Endothelial cell of umbilical vein (primary cell): ENCODE measurements around the gene TNFAIP1. TPM values are rescaled to one million over a fixed set of nuclear protein-coding genes. Genes with fewer than 3 reads are reported as not detected.
A peak's percentile ranks its signal among the peaks of the same experiment; 100 is the strongest.

ENCODE experiments used
- BruUV-seq: library from RNA; stranded (reverse); fragments of 400-500 nt; replicated peaks from 2 replicates; lab custom pipeline; 2021; lab: Mats Ljungman, UMichigan
- CTCF ChIA-PET: fragments of 300-600, 350-600 bp; sonication (Branson Sonifier 250); formaldehyde crosslinking; loops from one replicate; lab custom pipeline; 2021; ENCODE audit warnings: antibody characterized with exemption, inconsistent platforms; lab: Charles Lee
- POLR2A ChIA-PET: fragments of 300-600, 350-600 bp; sonication (Branson Sonifier 250); formaldehyde crosslinking; loops from one replicate; lab custom pipeline; 2021; ENCODE audit warnings: antibody characterized with exemption, inconsistent platforms; lab: Charles Lee
- DNase-seq: peaks from one replicate; pipeline ENCODE4 v3.0.0-alpha.2; 2011; ENCODE audit warnings: low read depth, low spot score
- FAIRE-seq: peaks from 2 replicates; lab custom pipeline; 2011; peaks lifted over from hg19 to GRCh38; lab: Jason Lieb, UNC
- H2AFZ ChIP-seq: 2 replicates; pipeline ENCODE4 v1.6.0; 2012; ENCODE audit warnings: low read depth, low read length, control low read depth, inconsistent platforms
- H3K27ac ChIP-seq: 2 replicates; pipeline ENCODE4 v1.5.1; 2011; ENCODE audit warnings: low read depth, mild to moderate bottlenecking, control low read depth, low read length, moderate library complexity; ENCODE audit not compliant: insufficient read depth
- H3K27me3 ChIP-seq, 2 experiments: 2 replicates each; pipeline versions ENCODE4 v1.6.0 to v1.6.1; 2011; ENCODE audit warnings: low read length in 2 of 2, mixed read lengths in 1 of 2; ENCODE audit not compliant: control insufficient read depth in 2 of 2, insufficient read depth in 2 of 2
- H3K36me3 ChIP-seq, 2 experiments: 2 replicates in 1 of 2; 3 replicates in 1 of 2; pipeline ENCODE4 v1.5.1; 2011; ENCODE audit warnings: low read length in 2 of 2, mild to moderate bottlenecking in 1 of 2, moderate library complexity in 1 of 2; ENCODE audit not compliant: control insufficient read depth in 2 of 2, insufficient read depth in 2 of 2; ENCODE audit errors: extremely low read depth in 1 of 2
- H3K4me1 ChIP-seq: 3 replicates; pipeline ENCODE4 v1.5.1; 2011; ENCODE audit warnings: mild to moderate bottlenecking, low read length; ENCODE audit not compliant: control insufficient read depth, insufficient read depth; ENCODE audit errors: extremely low read depth
- H3K4me2 ChIP-seq: 2 replicates; pipeline ENCODE4 v1.6.1; 2011; ENCODE audit warnings: low read length, control low read depth, mixed read lengths; ENCODE audit not compliant: insufficient read depth
- H3K4me3 ChIP-seq, 3 experiments: fragments of 200-600 bp in 1 of 3; sonication (generic), shearing (Covaris generic) in 1 of 3; replicated peaks in 1 of 3; 2 replicates each; pipeline ENCODE4 v1.5.1; 2011 to 2016; ENCODE audit warnings: control low read depth in 3 of 3, low read length in 3 of 3, mild to moderate bottlenecking in 2 of 3, inconsistent platforms in 1 of 3, low read depth in 1 of 3, moderate library complexity in 1 of 3; ENCODE audit not compliant: insufficient read depth in 1 of 3
- H3K79me2 ChIP-seq: 2 replicates; pipeline ENCODE4 v1.6.0; 2012; ENCODE audit warnings: low read length, inconsistent platforms; ENCODE audit not compliant: control insufficient read depth, insufficient read depth
- H3K9ac ChIP-seq: replicated peaks from 2 replicates; pipeline ENCODE3; 2011; ENCODE audit warnings: low read length, control low read depth; ENCODE audit not compliant: insufficient read depth; ENCODE audit errors: extremely low read depth
- H3K9me1 ChIP-seq: replicated peaks from 3 replicates; pipeline ENCODE4 v1.6.0; 2011; ENCODE audit warnings: mild to moderate bottlenecking, low read length; ENCODE audit not compliant: control insufficient read depth, insufficient read depth; ENCODE audit errors: extremely low read depth
- H3K9me3 ChIP-seq: replicated peaks from 2 replicates; pipeline ENCODE4 v1.5.1; 2012; ENCODE audit warnings: low read length, inconsistent platforms; ENCODE audit not compliant: control insufficient read depth, insufficient read depth
- H4K20me1 ChIP-seq: replicated peaks from 2 replicates; pipeline ENCODE3; 2011; ENCODE audit warnings: mild to moderate bottlenecking, low read length; ENCODE audit not compliant: control insufficient read depth, insufficient read depth; ENCODE audit errors: extremely low read depth
- EZH2 ChIP-seq: IDR thresholded peaks from 2 replicates; pipeline ENCODE4 v1.6.1; 2012; ENCODE audit warnings: borderline replicate concordance, low read depth, mild to moderate bottlenecking, moderate library complexity, low read length, inconsistent platforms; ENCODE audit not compliant: severe bottlenecking
- GATA2 ChIP-seq: IDR thresholded peaks from 2 replicates; pipeline ENCODE4 v1.7.0; 2011; ENCODE audit warnings: low read depth, mild to moderate bottlenecking, moderate library complexity, mixed read lengths, low read length; ENCODE audit not compliant: insufficient read length, insufficient read depth
- MYC ChIP-seq: IDR thresholded peaks from one replicate; pipeline ENCODE4 v1.6.1; 2011; ENCODE audit warnings: mild to moderate bottlenecking, low read depth, low read length
- POLR2A ChIP-seq: IDR thresholded peaks from 2 replicates; pipeline ENCODE4 v1.6.1; 2012; ENCODE audit warnings: low read depth, mild to moderate bottlenecking, control low read depth, low read length
- POLR2AphosphoS5 ChIP-seq: IDR thresholded peaks from 2 replicates; pipeline ENCODE4 v1.6.1; 2012; ENCODE audit warnings: low read depth, mild to moderate bottlenecking, control low read depth, low read length, moderate library complexity; ENCODE audit not compliant: insufficient read depth
- dilution Hi-C: fragments of 300-500 bp; cut with MboI; formaldehyde crosslinking; loops from one replicate; pipeline ENCODE4 v1.15.0; 2019; ENCODE audit warnings: low sequenced_read_pairs; ENCODE audit not compliant: extremely low pct_ligation_motif_present
- intact Hi-C: fragments of 100-400 bp; cut with micrococcal nuclease; formaldehyde crosslinking; loops from one replicate; pipeline ENCODE4 v1.10.0; 2022
- polyA plus RNA-seq, 4 experiments: library from polyadenylated mRNA; depleted of rRNA in 3 of 4; stranded (reverse) in 3 of 4; unstranded in 1 of 4; fragments of >200 nt; gene quantifications; 2 replicates each; pipeline versions ENCODE4 v1.2.1 to v1.2.3, GENCODE V29; 2011 to 2012; ENCODE audit warnings: missing spikeins in 1 of 4
- total RNA-seq: library from RNA; stranded (reverse); gene quantifications from 2 replicates; pipeline ENCODE4 v1.2.3, GENCODE V29; 2021
- TF ChIP-seq, protein P1 (sequence below), 2 donors: IDR thresholded peaks; 1 replicate in 1 of 2; 2 replicates in 1 of 2; pipeline ENCODE4 v1.5.1; 2011; ENCODE audit warnings: low read length in 2 of 2, mild to moderate bottlenecking in 2 of 2, moderate library complexity in 2 of 2, control low read depth in 1 of 2, inconsistent platforms in 1 of 2, low read depth in 1 of 2; ENCODE audit not compliant: insufficient read depth in 1 of 2; ENCODE audit errors: extremely low read depth in 1 of 2
- TF ChIP-seq, protein P2 (sequence below): IDR thresholded peaks from 2 replicates; pipeline ENCODE4 v1.6.1; 2011; ENCODE audit not compliant: insufficient read depth, insufficient read length

Gene TNFAIP1
- total and polyA plus RNA-seq, 2 donors (not counting 3 experiments of a cell fraction or from before 2014, with no cell fraction given): 85.7 to 89.6 TPM

DNA sequence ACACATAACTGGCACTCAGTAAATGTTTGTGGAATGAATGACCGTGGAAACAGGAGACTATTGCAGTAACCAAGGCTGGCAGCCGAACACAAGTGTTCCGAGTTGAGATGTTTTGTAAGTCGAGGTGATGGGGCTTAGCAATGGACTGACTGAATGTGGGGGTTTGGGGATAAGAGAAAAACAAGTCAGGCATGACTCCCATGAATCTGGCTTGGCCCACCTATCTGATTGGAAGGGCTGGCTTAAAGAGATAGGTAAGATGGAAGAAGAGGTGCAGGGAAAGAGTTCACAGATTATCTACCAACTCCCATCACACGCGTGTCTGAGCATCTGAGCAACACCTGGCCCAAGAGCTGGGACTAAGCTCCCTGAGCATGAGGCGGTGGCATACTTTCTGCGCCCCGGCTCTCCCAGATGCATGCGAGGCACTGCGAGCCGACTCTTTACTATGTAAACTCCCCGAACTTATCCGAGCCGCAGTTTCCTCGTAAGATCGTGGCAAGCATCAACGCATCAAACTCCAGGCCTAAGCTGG lies 828 bp upstream of the TNFAIP1 start:
- H3K9me3 ChIP-seq: no peaks in the 10 kb centered on the region
- DNase-seq: no peak
- H3K27ac ChIP-seq: peak overlapping the region; percentile 69
- TF ChIP-seq GATA2: no peak
- TF ChIP-seq, protein P1, sequence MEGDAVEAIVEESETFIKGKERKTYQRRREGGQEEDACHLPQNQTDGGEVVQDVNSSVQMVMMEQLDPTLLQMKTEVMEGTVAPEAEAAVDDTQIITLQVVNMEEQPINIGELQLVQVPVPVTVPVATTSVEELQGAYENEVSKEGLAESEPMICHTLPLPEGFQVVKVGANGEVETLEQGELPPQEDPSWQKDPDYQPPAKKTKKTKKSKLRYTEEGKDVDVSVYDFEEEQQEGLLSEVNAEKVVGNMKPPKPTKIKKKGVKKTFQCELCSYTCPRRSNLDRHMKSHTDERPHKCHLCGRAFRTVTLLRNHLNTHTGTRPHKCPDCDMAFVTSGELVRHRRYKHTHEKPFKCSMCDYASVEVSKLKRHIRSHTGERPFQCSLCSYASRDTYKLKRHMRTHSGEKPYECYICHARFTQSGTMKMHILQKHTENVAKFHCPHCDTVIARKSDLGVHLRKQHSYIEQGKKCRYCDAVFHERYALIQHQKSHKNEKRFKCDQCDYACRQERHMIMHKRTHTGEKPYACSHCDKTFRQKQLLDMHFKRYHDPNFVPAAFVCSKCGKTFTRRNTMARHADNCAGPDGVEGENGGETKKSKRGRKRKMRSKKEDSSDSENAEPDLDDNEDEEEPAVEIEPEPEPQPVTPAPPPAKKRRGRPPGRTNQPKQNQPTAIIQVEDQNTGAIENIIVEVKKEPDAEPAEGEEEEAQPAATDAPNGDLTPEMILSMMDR (IDR thresholded peaks at IDR 0.05; ENCODE audit: extremely low read depth in 1 of 2, insufficient read depth in 1 of 2, low read depth in 1 of 2, low read length in 2 of 2): no peak
- TF ChIP-seq MYC: no peak
- TF ChIP-seq POLR2A: no peak
- TF ChIP-seq EZH2: no peak
- TF ChIP-seq, protein P2, sequence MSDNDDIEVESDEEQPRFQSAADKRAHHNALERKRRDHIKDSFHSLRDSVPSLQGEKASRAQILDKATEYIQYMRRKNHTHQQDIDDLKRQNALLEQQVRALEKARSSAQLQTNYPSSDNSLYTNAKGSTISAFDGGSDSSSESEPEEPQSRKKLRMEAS: no peak
- no peak for TF ChIP-seq POLR2AphosphoS5
- peak overlapping the region; percentile 84 for H3K9ac ChIP-seq
- no peak for FAIRE-seq
- intact Hi-C loops: loop anchor here (1.0 to 5.0 kb wide), 4 partner anchors 15 to 354 kb away; partner anchors contain the start of genes NLK, POLDIP2 and TMEM97
- no TSS peak for BruUV-seq
- no peaks in the 10 kb centered on the region for H4K20me1 ChIP-seq
- H3K4me1 ChIP-seq: peaks cover 40% of the 10 kb centered on the region
- CTCF ChIA-PET: interaction anchor here (1.4 to 2.5 kb wide), 7 partner anchors 11 to 530 kb away, joined by 7 to 31 read pairs (median 9); partner anchors contain the start of genes LYRM9, POLDIP2 and TMEM97
- H3K27me3 ChIP-seq: no peaks in the 10 kb centered on the region
- dilution Hi-C loops: no loop called here
- H3K4me3 ChIP-seq: peak overlapping the region; percentile 28 to 98 (median 65)
- H3K4me2 ChIP-seq: peak overlapping the region; percentile 70
- peak overlapping the region; percentile 26 for H2AFZ ChIP-seq
- POLR2A ChIA-PET: interaction anchor here (0.6 to 2.1 kb wide), 3 partner anchors 12 to 332 kb away, joined by 4 to 34 read pairs (median 26); partner anchors contain the start of gene POLDIP2
- H3K79me2 ChIP-seq: peaks cover 50% of the 10 kb centered on the region
- H3K36me3 ChIP-seq: peaks cover 0 to 16% of the 10 kb centered on the region in 2 experiments
- no peaks in the 10 kb centered on the region for H3K9me1 ChIP-seq
